ENCODE data around the gene SMIM30. TPM values are rescaled to one million over a fixed set of nuclear protein-coding genes. Genes with fewer than 3 reads are reported as not detected.

The SMIM30 gene
- total RNA-seq, 1 experiment from 2014 or later: 47.9 TPM

- no peak for TF ChIP-seq HMGA2 (CRISPR knock-in tag; IDR thresholded peaks at IDR 0.05)
- no peak for TF ChIP-seq ZNF671 (CRISPR knock-in tag; IDR thresholded peaks at IDR 0.05)
- no peak for TF ChIP-seq PREB (CRISPR knock-in tag; IDR thresholded peaks at IDR 0.05; ENCODE audit: borderline replicate concordance)
- no peak for TF ChIP-seq ZNF121 (CRISPR knock-in tag; IDR thresholded peaks at IDR 0.05)
- no peak for TF ChIP-seq ZNF532 (CRISPR knock-in tag; IDR thresholded peaks at IDR 0.05; ENCODE audit: borderline replicate concordance)
- TF ChIP-seq ZMAT4 (CRISPR knock-in tag; IDR thresholded peaks at IDR 0.05): no peak
- no peak for TF ChIP-seq IRF2 (CRISPR knock-in tag; IDR thresholded peaks at IDR 0.05; ENCODE audit: borderline replicate concordance, low read depth)
- no peak for TF ChIP-seq ZNF138 (CRISPR knock-in tag; conservative IDR thresholded peaks at IDR 0.05)
- TF ChIP-seq, protein P1, sequence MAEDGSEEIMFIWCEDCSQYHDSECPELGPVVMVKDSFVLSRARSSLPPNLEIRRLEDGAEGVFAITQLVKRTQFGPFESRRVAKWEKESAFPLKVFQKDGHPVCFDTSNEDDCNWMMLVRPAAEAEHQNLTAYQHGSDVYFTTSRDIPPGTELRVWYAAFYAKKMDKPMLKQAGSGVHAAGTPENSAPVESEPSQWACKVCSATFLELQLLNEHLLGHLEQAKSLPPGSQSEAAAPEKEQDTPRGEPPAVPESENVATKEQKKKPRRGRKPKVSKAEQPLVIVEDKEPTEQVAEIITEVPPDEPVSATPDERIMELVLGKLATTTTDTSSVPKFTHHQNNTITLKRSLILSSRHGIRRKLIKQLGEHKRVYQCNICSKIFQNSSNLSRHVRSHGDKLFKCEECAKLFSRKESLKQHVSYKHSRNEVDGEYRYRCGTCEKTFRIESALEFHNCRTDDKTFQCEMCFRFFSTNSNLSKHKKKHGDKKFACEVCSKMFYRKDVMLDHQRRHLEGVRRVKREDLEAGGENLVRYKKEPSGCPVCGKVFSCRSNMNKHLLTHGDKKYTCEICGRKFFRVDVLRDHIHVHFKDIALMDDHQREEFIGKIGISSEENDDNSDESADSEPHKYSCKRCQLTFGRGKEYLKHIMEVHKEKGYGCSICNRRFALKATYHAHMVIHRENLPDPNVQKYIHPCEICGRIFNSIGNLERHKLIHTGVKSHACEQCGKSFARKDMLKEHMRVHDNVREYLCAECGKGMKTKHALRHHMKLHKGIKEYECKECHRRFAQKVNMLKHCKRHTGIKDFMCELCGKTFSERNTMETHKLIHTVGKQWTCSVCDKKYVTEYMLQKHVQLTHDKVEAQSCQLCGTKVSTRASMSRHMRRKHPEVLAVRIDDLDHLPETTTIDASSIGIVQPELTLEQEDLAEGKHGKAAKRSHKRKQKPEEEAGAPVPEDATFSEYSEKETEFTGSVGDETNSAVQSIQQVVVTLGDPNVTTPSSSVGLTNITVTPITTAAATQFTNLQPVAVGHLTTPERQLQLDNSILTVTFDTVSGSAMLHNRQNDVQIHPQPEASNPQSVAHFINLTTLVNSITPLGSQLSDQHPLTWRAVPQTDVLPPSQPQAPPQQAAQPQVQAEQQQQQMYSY (CRISPR knock-in tag; IDR thresholded peaks at IDR 0.05): no peak
These were observed 24.2 kb upstream of the SMIM30 start (continued) for GRCh38 chr7:113142385-113143119.

- Mint-ChIP-seq H3K36me3 (no peaks in the 10 kb centered on the region), H3K4me1 (peaks cover 12% of the 10 kb centered on the region), H3K27ac (no peak overlapping the region), H3K27me3 (ENCODE audit: low read depth) (no peaks in the 10 kb centered on the region), H3K9me3 (no peaks in the 10 kb centered on the region), H3K4me3 (no peak overlapping the region)
- DNase-seq (ENCODE audit: low spot score): no peak
- ChIA-PET CTCF (no interaction called here), POLR2A (no interaction called here)
- no peak for ATAC-seq
- TF ChIP-seq, protein P2, sequence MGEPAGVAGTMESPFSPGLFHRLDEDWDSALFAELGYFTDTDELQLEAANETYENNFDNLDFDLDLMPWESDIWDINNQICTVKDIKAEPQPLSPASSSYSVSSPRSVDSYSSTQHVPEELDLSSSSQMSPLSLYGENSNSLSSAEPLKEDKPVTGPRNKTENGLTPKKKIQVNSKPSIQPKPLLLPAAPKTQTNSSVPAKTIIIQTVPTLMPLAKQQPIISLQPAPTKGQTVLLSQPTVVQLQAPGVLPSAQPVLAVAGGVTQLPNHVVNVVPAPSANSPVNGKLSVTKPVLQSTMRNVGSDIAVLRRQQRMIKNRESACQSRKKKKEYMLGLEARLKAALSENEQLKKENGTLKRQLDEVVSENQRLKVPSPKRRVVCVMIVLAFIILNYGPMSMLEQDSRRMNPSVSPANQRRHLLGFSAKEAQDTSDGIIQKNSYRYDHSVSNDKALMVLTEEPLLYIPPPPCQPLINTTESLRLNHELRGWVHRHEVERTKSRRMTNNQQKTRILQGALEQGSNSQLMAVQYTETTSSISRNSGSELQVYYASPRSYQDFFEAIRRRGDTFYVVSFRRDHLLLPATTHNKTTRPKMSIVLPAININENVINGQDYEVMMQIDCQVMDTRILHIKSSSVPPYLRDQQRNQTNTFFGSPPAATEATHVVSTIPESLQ (CRISPR knock-in tag; IDR thresholded peaks at IDR 0.05): no peak
- TF ChIP-seq ZNF263 (CRISPR knock-in tag; IDR thresholded peaks at IDR 0.05; ENCODE audit: low read depth): no peak
- no peak for TF ChIP-seq MAX (CRISPR knock-in tag; IDR thresholded peaks at IDR 0.05)
- no peak for TF ChIP-seq PREB (CRISPR knock-in tag; IDR thresholded peaks at IDR 0.05; ENCODE audit: borderline replicate concordance)
- TF ChIP-seq USF2 (CRISPR knock-in tag; IDR thresholded peaks at IDR 0.05): no peak
- TF ChIP-seq, protein P3, sequence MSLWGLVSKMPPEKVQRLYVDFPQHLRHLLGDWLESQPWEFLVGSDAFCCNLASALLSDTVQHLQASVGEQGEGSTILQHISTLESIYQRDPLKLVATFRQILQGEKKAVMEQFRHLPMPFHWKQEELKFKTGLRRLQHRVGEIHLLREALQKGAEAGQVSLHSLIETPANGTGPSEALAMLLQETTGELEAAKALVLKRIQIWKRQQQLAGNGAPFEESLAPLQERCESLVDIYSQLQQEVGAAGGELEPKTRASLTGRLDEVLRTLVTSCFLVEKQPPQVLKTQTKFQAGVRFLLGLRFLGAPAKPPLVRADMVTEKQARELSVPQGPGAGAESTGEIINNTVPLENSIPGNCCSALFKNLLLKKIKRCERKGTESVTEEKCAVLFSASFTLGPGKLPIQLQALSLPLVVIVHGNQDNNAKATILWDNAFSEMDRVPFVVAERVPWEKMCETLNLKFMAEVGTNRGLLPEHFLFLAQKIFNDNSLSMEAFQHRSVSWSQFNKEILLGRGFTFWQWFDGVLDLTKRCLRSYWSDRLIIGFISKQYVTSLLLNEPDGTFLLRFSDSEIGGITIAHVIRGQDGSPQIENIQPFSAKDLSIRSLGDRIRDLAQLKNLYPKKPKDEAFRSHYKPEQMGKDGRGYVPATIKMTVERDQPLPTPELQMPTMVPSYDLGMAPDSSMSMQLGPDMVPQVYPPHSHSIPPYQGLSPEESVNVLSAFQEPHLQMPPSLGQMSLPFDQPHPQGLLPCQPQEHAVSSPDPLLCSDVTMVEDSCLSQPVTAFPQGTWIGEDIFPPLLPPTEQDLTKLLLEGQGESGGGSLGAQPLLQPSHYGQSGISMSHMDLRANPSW (CRISPR knock-in tag; conservative IDR thresholded peaks at IDR 0.05; ENCODE audit: low read depth): no peak
- no peak for TF ChIP-seq SMAD4 (CRISPR knock-in tag; IDR thresholded peaks at IDR 0.05)
- no peak for TF ChIP-seq SP1 (CRISPR knock-in tag; conservative IDR thresholded peaks at IDR 0.05)
These were observed 23.4 kb upstream of the SMIM30 start for GRCh38 chr7:113141803-113142202.
